Choroid plexus epithelial cell (primary cell): ENCODE data around the gene DNAH8.
A peak's percentile ranks its signal among the peaks of the same experiment; 100 is the strongest.

ENCODE experiments used
- DNase-seq: peaks from one replicate; pipeline ENCODE4 v3.0.0-alpha.2; 2010; ENCODE audit warnings: low read depth
- H3K4me3 ChIP-seq: 2 replicates; pipeline ENCODE4 v1.5.1; 2011; ENCODE audit warnings: low read depth, mild to moderate bottlenecking, control low read depth, low read length, moderate library complexity
- TF ChIP-seq, protein P1 (sequence below): conservative IDR thresholded peaks from 2 replicates; pipeline ENCODE4 v1.5.1; 2011; ENCODE audit warnings: low read depth, mild to moderate bottlenecking, control low read depth, inconsistent platforms, low read length, moderate library complexity

The DNAH8 gene

DNA sequence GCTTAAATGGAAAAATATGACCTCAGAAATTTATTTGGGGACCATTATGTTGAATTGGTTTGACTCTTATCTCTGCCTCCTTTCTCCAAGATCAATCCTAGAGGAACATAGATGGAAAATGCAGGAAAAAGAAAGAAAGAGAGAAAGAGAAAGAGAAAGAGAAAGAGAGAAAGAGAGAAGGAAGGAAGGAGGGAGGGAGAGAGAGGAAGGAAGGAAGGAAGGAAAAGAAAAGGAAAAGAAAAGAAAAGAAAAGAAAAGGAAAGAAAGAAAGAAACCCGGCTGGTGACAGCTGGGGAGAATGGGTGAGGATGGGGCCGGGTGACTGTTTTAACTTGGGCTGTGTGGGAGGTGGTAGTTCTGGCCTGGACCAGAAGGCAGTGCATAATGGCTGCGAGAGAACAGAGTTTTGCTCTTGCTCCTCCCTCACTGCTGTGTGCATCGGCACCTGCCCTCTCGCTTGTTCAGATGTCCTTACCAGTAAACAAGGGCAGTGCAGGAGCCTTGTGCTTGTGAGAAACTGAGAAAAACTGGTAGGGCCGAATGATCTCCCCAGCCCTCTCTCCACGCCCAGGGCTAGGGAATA is 36.8 kb upstream of the DNAH8 start:
- no peak overlapping the region for H3K4me3 ChIP-seq
- no peak for DNase-seq
- TF ChIP-seq, protein P1, sequence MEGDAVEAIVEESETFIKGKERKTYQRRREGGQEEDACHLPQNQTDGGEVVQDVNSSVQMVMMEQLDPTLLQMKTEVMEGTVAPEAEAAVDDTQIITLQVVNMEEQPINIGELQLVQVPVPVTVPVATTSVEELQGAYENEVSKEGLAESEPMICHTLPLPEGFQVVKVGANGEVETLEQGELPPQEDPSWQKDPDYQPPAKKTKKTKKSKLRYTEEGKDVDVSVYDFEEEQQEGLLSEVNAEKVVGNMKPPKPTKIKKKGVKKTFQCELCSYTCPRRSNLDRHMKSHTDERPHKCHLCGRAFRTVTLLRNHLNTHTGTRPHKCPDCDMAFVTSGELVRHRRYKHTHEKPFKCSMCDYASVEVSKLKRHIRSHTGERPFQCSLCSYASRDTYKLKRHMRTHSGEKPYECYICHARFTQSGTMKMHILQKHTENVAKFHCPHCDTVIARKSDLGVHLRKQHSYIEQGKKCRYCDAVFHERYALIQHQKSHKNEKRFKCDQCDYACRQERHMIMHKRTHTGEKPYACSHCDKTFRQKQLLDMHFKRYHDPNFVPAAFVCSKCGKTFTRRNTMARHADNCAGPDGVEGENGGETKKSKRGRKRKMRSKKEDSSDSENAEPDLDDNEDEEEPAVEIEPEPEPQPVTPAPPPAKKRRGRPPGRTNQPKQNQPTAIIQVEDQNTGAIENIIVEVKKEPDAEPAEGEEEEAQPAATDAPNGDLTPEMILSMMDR: no peak

DNA sequence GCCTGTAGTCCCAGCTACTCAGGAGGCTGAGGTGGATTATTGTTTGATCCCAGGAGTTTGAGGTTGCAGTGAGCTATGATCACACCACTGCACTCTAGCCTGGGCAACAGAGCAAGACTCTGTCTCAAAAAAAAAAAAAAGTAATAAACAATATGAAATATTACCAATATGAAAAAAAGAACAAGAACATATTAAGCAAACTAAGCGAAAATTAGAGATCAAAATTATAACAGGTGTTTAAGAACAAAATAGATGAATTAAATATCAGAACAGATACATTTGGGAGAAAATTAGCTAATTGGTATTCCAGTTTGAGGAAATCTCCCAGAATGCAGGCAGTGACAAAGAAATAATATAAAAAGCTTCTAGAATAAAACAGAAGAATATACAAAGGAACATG is 35.4 kb upstream of the DNAH8 start:
- no peak for DNase-seq
- H3K4me3 ChIP-seq: no peak overlapping the region
- TF ChIP-seq, protein P1: no peak

DNA sequence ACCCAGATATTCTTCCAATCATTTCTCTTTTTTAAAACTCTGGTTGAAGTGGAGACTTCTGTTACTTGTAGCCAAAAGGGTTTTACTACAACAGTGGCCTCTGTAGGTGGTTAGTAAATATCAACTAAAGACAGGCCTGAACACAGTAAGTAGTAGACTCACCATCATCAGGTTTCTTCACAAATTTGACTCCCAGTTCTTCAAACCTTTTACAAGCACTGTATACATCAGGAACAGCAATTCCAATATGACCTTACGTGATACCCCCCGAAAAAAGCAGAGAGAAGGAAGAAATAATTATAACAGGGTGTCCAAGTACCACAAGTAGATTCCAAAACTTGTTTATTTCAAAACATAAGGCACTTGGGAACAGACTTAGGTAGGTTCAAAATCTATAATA is 33.3 kb upstream of the DNAH8 start:
- DNase-seq: no peak
- TF ChIP-seq, protein P1: no peak
- no peak overlapping the region for H3K4me3 ChIP-seq

DNA sequence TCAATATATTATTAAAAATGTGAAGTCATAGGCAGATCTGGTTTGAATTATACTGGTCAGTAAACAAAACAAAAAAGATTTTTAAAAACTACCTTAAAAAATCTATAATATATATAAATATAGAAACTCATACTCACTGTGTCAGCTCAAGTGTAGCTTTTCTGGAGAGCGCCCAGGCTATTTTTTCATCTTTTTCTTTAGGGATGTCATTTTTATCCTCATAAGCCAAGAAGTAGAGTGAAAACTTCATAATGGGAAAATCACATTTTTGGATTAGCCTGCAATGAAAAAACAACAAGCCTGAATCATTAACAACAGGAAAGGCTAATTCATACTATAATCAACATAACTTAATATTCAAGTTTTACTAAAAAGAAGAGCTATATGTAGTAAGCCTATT is 30.9 kb upstream of the DNAH8 start:
- TF ChIP-seq, protein P1: no peak
- no peak overlapping the region for H3K4me3 ChIP-seq
- no peak for DNase-seq

DNA sequence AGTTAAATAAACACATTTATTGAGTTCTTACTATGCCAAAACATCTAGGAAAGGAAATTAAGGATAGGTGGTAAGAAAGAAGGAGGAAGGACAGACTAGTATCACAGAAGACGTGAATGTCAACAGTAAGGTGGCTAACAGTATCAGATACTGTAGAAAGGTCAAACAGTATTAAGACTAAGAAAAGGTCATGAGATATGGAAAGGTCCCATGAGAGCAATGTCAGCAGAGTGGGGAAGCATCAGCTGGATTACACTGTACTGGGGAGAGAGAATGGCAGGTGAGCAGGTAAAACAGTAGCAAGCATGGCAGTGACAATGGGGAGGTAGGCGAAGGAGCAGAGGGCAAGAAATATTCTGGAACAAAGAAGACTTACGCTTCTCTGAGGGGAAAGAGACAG is 30.2 kb upstream of the DNAH8 start:
- DNase-seq: no peak
- TF ChIP-seq, protein P1: no peak
- no peak overlapping the region for H3K4me3 ChIP-seq

DNA sequence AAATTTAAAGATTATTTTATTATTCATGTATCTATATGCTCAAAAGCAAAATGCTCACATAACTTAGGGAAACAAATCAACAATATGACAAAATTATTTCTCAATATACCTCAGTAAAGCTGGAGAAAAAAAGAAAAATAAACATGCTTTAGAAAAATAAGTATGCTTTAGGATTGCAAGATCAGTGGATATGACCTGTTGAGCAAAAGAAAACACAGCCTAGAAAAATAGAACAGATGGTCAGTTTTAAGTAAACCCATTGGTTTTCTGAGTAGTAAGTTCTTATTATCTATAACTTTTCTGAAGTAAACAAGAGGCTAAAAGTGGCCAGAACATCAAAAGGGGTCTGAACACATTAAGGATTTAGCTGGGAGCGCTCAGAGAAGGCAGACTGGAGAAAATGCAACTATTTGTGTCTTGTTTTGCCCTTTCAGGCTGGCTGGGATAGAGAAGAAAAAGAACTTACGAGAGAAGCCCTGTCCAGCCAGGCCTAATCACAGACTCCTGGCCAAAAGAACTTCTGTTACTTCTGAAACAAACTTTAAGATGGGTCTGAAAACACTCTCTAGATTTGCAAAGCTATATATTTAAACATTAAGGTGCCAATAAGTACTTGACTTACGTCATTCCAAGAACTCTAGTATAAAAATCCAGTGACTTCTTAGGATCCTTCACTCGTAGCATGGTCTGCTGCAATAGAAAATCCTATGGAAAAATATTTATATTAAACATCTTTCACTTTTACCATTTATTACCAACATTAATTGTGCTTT is 28.7 kb upstream of the DNAH8 start:
- DNase-seq: peak; percentile 62
- TF ChIP-seq, protein P1: no peak
- H3K4me3 ChIP-seq: no peak overlapping the region

DNA sequence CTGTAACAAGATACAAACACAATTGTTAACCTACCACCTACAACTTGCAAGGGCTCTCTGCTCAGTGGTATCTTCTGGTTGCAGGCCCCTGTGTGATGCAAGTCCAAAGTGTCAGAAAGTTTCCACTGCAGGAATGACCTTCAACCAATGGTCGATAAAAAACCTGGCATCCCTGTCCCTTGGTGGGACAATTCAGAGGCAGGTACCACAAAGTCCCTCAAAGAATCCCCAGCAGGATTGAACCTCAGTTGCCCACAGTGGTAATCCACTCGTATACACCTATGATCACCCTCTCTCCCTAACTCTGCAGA is 28.1 kb upstream of the DNAH8 start:
- H3K4me3 ChIP-seq: no peak overlapping the region
- DNase-seq: no peak
- TF ChIP-seq, protein P1: no peak
